ENCODE data around the gene PIGL.
"Not testable (repeated sequence)": the region's sequence is repeated elsewhere in the genome, so short reads cannot be mapped to it uniquely, and the experiment has no call there.

The PIGL gene

GRCh38 chr17:16273929-16274339, 56.9 kb downstream of the PIGL start:
- no peak for DNase-seq (ENCODE audit: low read depth)

GRCh38 chr17:16275024-16275423, 58.0 kb downstream of the PIGL start:
- no peak for DNase-seq (ENCODE audit: low read depth)

GRCh38 chr17:16277163-16277562, 60.2 kb downstream of the PIGL start:
- DNase-seq (ENCODE audit: low read depth) = no peak

GRCh38 chr17:16281351-16281750, 64.3 kb downstream of the PIGL start:
- DNase-seq (ENCODE audit: low read depth) = no peak

GRCh38 chr17:16282522-16282921, 65.5 kb downstream of the PIGL start:
- peak; percentile 65 for DNase-seq (ENCODE audit: low read depth)

- peak; percentile 48 for DNase-seq (ENCODE audit: low read depth)
Observed at GRCh38 chr17:16283705-16284104, 66.7 kb downstream of the PIGL start.

- DNase-seq (ENCODE audit: low read depth) = no peak
Observed at GRCh38 chr17:16285646-16286008, 68.6 kb downstream of the PIGL start.

- peak; percentile 97 for DNase-seq (ENCODE audit: low read depth)
Observed at GRCh38 chr17:16286009-16286946, 69.3 kb downstream of the PIGL start.

- peak; percentile 18 for DNase-seq (ENCODE audit: low read depth)
Observed at GRCh38 chr17:16286947-16287562, 70.0 kb downstream of the PIGL start.

- DNase-seq (ENCODE audit: low read depth) = peak; percentile 72
Observed at GRCh38 chr17:16287563-16288027, 70.6 kb downstream of the PIGL start.

GRCh38 chr17:16288860-16289571, 72.0 kb downstream of the PIGL start:
- no peak for DNase-seq (ENCODE audit: low read depth)

- DNase-seq (ENCODE audit: low read depth) = no peak
Observed at GRCh38 chr17:16293931-16294330, 76.9 kb downstream of the PIGL start.

GRCh38 chr17:16294560-16294959, 77.5 kb downstream of the PIGL start:
- DNase-seq (ENCODE audit: low read depth) = no peak

- DNase-seq (ENCODE audit: low read depth) = not testable (repeated sequence)
Observed at GRCh38 chr17:16296072-16296471, 79.1 kb downstream of the PIGL start.

- no peak for DNase-seq (ENCODE audit: low read depth)
Observed at GRCh38 chr17:16297367-16298139, 80.5 kb downstream of the PIGL start.

GRCh38 chr17:16298140-16298662, 81.2 kb downstream of the PIGL start:
- no peak for DNase-seq (ENCODE audit: low read depth)

GRCh38 chr17:16300554-16300953, 83.5 kb downstream of the PIGL start:
- no peak for DNase-seq (ENCODE audit: low read depth)

GRCh38 chr17:16301963-16302855, 85.2 kb downstream of the PIGL start:
- DNase-seq (ENCODE audit: low read depth) = no peak

- no peak for DNase-seq (ENCODE audit: low read depth)
Observed at GRCh38 chr17:16302856-16303255, 85.8 kb downstream of the PIGL start.

GRCh38 chr17:16304830-16305229, 87.8 kb downstream of the PIGL start:
- DNase-seq (ENCODE audit: low read depth) = no peak

GRCh38 chr17:16306211-16306610, 89.2 kb downstream of the PIGL start:
- DNase-seq (ENCODE audit: low read depth) = no peak
